ENCODE results near the gene THUMPD1.
"Not testable (repeated sequence)": the region's sequence is repeated elsewhere in the genome, so short reads cannot be mapped to it uniquely, and the experiment has no call there.

The THUMPD1 gene

GRCh38 chr16:20773679-20774078 lies 32.1 kb upstream of the THUMPD1 start:
- no peak for TF ChIP-seq CTCF (conservative IDR thresholded peaks at IDR 0.05; ENCODE audit: low read length)
- no peak overlapping the region for H3K4me3 ChIP-seq (ENCODE audit: low read length)
- no peak for DNase-seq (ENCODE audit: low read depth)

GRCh38 chr16:20768818-20769217 lies 27.2 kb upstream of the THUMPD1 start:
- no peak for TF ChIP-seq CTCF (conservative IDR thresholded peaks at IDR 0.05; ENCODE audit: low read length)
- no peak overlapping the region for H3K4me3 ChIP-seq (ENCODE audit: low read length)
- DNase-seq (ENCODE audit: low read depth), result no peak

- no peak overlapping the region for H3K4me3 ChIP-seq (ENCODE audit: low read length)
- no peak for TF ChIP-seq CTCF (conservative IDR thresholded peaks at IDR 0.05; ENCODE audit: low read length)
- DNase-seq (ENCODE audit: low read depth), result no peak
These were observed 26.5 kb upstream of the THUMPD1 start for GRCh38 chr16:20768121-20768520.

GRCh38 chr16:20767577-20767976 lies 26.0 kb upstream of the THUMPD1 start:
- TF ChIP-seq CTCF (conservative IDR thresholded peaks at IDR 0.05; ENCODE audit: low read length), result no peak
- no peak for DNase-seq (ENCODE audit: low read depth)

GRCh38 chr16:20766294-20766693 lies 24.7 kb upstream of the THUMPD1 start:
- no peak overlapping the region for H3K4me3 ChIP-seq (ENCODE audit: low read length)
- TF ChIP-seq CTCF (conservative IDR thresholded peaks at IDR 0.05; ENCODE audit: low read length), result no peak
- DNase-seq (ENCODE audit: low read depth), result no peak

More at GRCh38 chr16:20767577-20767976, 26.0 kb upstream of the THUMPD1 start:
- no peak overlapping the region for H3K4me3 ChIP-seq (ENCODE audit: low read length)

- no peak for DNase-seq (ENCODE audit: low read depth)
These were observed 24.1 kb upstream of the THUMPD1 start for GRCh38 chr16:20765732-20766131.

GRCh38 chr16:20764448-20764847 lies 22.8 kb upstream of the THUMPD1 start:
- not testable (repeated sequence) for DNase-seq (ENCODE audit: low read depth); H3K4me3 ChIP-seq (ENCODE audit: low read length)

More at GRCh38 chr16:20765732-20766131, 24.1 kb upstream of the THUMPD1 start:
- H3K4me3 ChIP-seq (ENCODE audit: low read length), result no peak overlapping the region
- TF ChIP-seq CTCF (conservative IDR thresholded peaks at IDR 0.05; ENCODE audit: low read length), result no peak
